MCF 10A (cell line): ENCODE data around the gene MYRIP. TPM values are rescaled to one million over a fixed set of nuclear protein-coding genes. Genes with fewer than 3 reads are reported as not detected.

ENCODE experiments used
- BruUV-seq: library from RNA; stranded (reverse); fragments of 400-500 nt; replicated peaks from 2 replicates; lab custom pipeline; 2021; lab: Mats Ljungman, UMichigan
- CTCF ChIA-PET: fragments of 300-600 bp; sonication (Branson Sonifier 250); formaldehyde crosslinking; extraction: SDS; loops from one replicate; lab custom pipeline; 2021; ENCODE audit warnings: antibody characterized with exemption, inconsistent platforms; lab: Yijun Ruan, JAX
- POLR2A ChIA-PET: fragments of 300-600, 350-650 bp; sonication (Branson Sonifier 250); formaldehyde crosslinking; extraction: SDS; loops from one replicate; lab custom pipeline; 2020; ENCODE audit warnings: antibody characterized with exemption, inconsistent platforms; lab: Yijun Ruan, JAX
- DNase-seq: peaks from one replicate; pipeline ENCODE4 v3.0.0-alpha.2; 2018; ENCODE audit not compliant: unreplicated experiment
- H3K27ac Mint-ChIP-seq: one replicate; pipeline ENCODE4 v1.8.0; 2022; ENCODE audit warnings: mild to moderate bottlenecking, low read depth, mixed read lengths; ENCODE audit not compliant: unreplicated experiment
- H3K27me3 Mint-ChIP-seq: one replicate; pipeline ENCODE4 v1.8.0; 2022; ENCODE audit warnings: mixed read lengths; ENCODE audit not compliant: insufficient read depth, unreplicated experiment
- H3K36me3 Mint-ChIP-seq: one replicate; pipeline ENCODE4 v1.8.0; 2022; ENCODE audit warnings: mild to moderate bottlenecking, moderate library complexity, mixed read lengths; ENCODE audit not compliant: insufficient read depth, unreplicated experiment
- H3K4me1 Mint-ChIP-seq: one replicate; pipeline ENCODE4 v1.8.0; 2022; ENCODE audit warnings: mixed read lengths; ENCODE audit not compliant: insufficient read depth, unreplicated experiment
- H3K4me3 Mint-ChIP-seq: one replicate; pipeline ENCODE4 v1.8.0; 2022; ENCODE audit warnings: mild to moderate bottlenecking, moderate library complexity, mixed read lengths; ENCODE audit not compliant: unreplicated experiment
- H3K9me3 Mint-ChIP-seq: one replicate; pipeline ENCODE4 v1.8.0; 2022; ENCODE audit warnings: mixed read lengths; ENCODE audit not compliant: unreplicated experiment
- intact Hi-C: fragments of 100-400 bp; cut with micrococcal nuclease; formaldehyde crosslinking; loops from 2 replicates; pipeline ENCODE4 v1.14.1; 2022
- total RNA-seq: library from RNA; stranded (reverse); gene quantifications from 2 replicates; pipeline ENCODE4 v1.2.3, GENCODE V29; 2022
- TF ChIP-seq, protein P1 (sequence below): fragments of 200-600 bp; IDR thresholded peaks from one replicate; pipeline ENCODE4 v1.8.0; 2022; ENCODE audit warnings: antibody characterized with exemption, mild to moderate bottlenecking; ENCODE audit not compliant: unreplicated experiment

Gene MYRIP
- total RNA-seq, 1 experiment from 2014 or later = 0.19 TPM

DNA sequence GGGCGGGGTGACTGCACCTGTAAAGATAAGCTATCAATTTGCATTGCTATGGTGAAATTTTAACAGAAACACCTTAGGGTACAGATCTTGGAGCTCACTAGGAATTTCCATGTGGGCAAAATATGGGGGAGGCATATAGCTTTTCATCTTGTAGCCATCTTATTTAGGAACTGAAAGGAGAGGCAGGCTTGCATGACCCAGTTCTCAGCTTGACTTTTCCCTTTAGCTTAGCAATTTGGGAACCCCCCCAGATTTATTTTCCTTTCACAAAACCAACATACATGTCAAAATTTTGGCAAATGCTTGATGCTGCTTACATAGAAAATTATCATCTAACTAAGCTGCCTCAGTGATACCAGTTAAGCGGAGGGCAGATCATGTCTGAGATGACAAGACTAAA lies 445.1 kb downstream of the MYRIP start:
- TF ChIP-seq, protein P1, sequence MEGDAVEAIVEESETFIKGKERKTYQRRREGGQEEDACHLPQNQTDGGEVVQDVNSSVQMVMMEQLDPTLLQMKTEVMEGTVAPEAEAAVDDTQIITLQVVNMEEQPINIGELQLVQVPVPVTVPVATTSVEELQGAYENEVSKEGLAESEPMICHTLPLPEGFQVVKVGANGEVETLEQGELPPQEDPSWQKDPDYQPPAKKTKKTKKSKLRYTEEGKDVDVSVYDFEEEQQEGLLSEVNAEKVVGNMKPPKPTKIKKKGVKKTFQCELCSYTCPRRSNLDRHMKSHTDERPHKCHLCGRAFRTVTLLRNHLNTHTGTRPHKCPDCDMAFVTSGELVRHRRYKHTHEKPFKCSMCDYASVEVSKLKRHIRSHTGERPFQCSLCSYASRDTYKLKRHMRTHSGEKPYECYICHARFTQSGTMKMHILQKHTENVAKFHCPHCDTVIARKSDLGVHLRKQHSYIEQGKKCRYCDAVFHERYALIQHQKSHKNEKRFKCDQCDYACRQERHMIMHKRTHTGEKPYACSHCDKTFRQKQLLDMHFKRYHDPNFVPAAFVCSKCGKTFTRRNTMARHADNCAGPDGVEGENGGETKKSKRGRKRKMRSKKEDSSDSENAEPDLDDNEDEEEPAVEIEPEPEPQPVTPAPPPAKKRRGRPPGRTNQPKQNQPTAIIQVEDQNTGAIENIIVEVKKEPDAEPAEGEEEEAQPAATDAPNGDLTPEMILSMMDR = no peak
- ChIA-PET CTCF (interaction anchor here (0.6 to 1.6 kb wide), 3 partner anchors 63 to 325 kb away, joined by 3 to 5 read pairs (median 4); no protein-coding TSS in a partner anchor), POLR2A (interaction anchor here (1.0 kb wide), 1 partner anchor 11 kb away, joined by 3 read pairs; no protein-coding TSS in a partner anchor)
- Mint-ChIP-seq H3K9me3 (no peaks in the 10 kb centered on the region), H3K4me1 (no peaks in the 10 kb centered on the region), H3K36me3 (peaks cover 7% of the 10 kb centered on the region), H3K27ac (no peak overlapping the region), H3K27me3 (no peaks in the 10 kb centered on the region), H3K4me3 (no peak overlapping the region)
- DNase-seq = no peak
- no TSS peak for BruUV-seq
- intact Hi-C loops = no loop called here

DNA sequence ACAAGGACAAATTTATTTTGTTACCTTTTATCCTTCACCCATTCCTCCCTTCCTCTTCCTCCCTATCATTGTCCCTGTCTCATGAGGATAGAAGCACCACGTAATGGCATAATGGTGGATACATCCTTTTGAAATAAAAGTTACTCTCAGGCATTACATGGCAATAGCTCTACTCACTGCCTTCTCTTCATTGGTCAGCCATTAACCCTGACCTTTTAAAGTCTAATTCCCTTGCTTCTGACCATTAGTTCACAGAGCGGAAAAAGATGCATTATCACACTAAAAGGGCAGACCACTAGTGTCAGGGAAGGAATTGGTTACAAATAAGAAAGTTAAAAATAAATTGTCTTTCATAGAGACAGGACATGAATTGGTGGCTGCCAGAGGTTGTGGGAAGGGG lies 445.5 kb downstream of the MYRIP start:
- POLR2A ChIA-PET = no interaction called here
- intact Hi-C loops = loop anchor here (5.0 kb wide), 1 partner anchor 52 kb away; the partner anchor contains the start of gene EIF1B
- TF ChIP-seq, protein P1 = no peak
- no peaks in the 10 kb centered on the region for H3K27me3 Mint-ChIP-seq
- H3K9me3 Mint-ChIP-seq = no peaks in the 10 kb centered on the region
- peaks cover 7% of the 10 kb centered on the region for H3K36me3 Mint-ChIP-seq
- H3K4me3 Mint-ChIP-seq = no peak overlapping the region
- H3K27ac Mint-ChIP-seq = no peak overlapping the region
- no TSS peak for BruUV-seq
- CTCF ChIA-PET = interaction anchor here (1.1 kb wide), 1 partner anchor 63 kb away, joined by 4 read pairs; no protein-coding TSS in a partner anchor
- no peaks in the 10 kb centered on the region for H3K4me1 Mint-ChIP-seq
- DNase-seq = no peak

DNA sequence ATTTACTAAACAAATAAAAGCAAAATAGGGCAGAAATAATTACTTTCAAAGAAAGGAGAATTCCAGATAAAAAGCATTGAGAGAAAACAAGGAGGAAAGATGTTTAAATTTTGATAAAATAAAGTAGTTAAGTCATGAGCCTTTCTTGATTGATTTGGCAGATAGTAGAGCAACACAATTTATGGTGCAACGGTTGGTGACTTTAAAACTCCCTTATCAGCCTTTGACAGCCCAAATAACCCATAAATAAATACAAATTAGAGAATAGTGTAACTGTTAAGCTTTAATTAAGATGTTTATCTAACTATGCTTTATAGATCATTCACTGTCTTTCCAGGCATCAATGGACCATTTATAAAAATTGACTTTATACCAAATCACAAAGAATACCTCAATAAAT lies 446.1 kb downstream of the MYRIP start:
- no peak overlapping the region for H3K27ac Mint-ChIP-seq
- no peaks in the 10 kb centered on the region for H3K4me1 Mint-ChIP-seq
- ChIA-PET CTCF (no interaction called here), POLR2A (no interaction called here)
- H3K27me3 Mint-ChIP-seq = no peaks in the 10 kb centered on the region
- peaks cover 7% of the 10 kb centered on the region for H3K36me3 Mint-ChIP-seq
- no peak overlapping the region for H3K4me3 Mint-ChIP-seq
- H3K9me3 Mint-ChIP-seq = no peaks in the 10 kb centered on the region
- DNase-seq = no peak
- no TSS peak for BruUV-seq
- TF ChIP-seq, protein P1 = no peak
- intact Hi-C loops = loop anchor here (5.0 kb wide), 1 partner anchor 52 kb away; the partner anchor contains the start of gene EIF1B

DNA sequence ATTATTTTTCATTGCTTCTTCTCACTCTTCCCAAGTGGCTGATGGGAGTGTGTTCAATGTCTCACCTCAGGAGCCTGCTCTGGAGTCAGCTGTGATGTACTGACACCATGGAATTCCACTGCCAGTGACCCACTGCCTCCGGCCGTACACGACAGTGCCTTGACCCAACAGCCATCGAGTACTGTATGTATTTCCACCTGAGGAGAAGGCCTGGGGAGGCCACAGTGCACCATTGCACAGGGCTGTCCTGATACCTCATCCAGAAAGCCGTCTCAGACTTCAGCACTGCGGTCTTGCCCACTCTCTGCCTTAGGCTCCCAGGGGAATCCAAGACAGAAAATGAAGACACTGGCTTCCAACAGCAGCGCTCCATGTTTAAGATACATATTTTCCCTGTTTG lies 448.7 kb downstream of the MYRIP start:
- CTCF ChIA-PET = interaction anchor here (0.7 to 1.0 kb wide), 4 partner anchors 11 to 482 kb away, joined by 3 to 5 read pairs (median 4); partner anchors contain the start of gene EIF1B
- intact Hi-C loops = loop anchor here (5.0 kb wide), 1 partner anchor 49 kb away; the partner anchor contains the start of gene EIF1B
- no peaks in the 10 kb centered on the region for H3K27me3 Mint-ChIP-seq

More for the DNA sequence above, 448.7 kb downstream of the MYRIP start:
- POLR2A ChIA-PET = interaction anchor here (0.6 kb wide), 4 partner anchors 62 to 1810 kb away, joined by 3 read pairs; no protein-coding TSS in a partner anchor
- no TSS peak for BruUV-seq
- Mint-ChIP-seq H3K9me3 (no peaks in the 10 kb centered on the region), H3K4me1 (no peaks in the 10 kb centered on the region), H3K27ac (peak overlapping the region; percentile 70), H3K36me3 (peaks cover 7% of the 10 kb centered on the region), H3K4me3 (no peak overlapping the region)
- DNase-seq = no peak
- TF ChIP-seq, protein P1 = no peak
